ENCODE measurements around the gene MYH10. TPM values are rescaled to one million over a fixed set of nuclear protein-coding genes. Genes with fewer than 3 reads are reported as not detected.
"Not testable (repeated sequence)": the region's sequence is repeated elsewhere in the genome, so short reads cannot be mapped to it uniquely, and the experiment has no call there.

Gene MYH10
- total RNA-seq, 2 donors from 2014 or later: 48.6 to 56.6 TPM

- intact Hi-C loops (cut with DNase I): no loop called here
- no peak overlapping the region for H3K4me3 ChIP-seq
- H3K27me3 ChIP-seq (replicated peaks; ENCODE audit: insufficient read depth): no peaks in the 10 kb centered on the region
- H3K27ac ChIP-seq: no peak overlapping the region
- no peaks in the 10 kb centered on the region for H3K36me3 ChIP-seq
- H3K9me3 ChIP-seq: no peaks in the 10 kb centered on the region
- WGBS: 76% methylated on average over 8 of the region's 8 CpGs
- no peaks in the 10 kb centered on the region for H3K4me1 ChIP-seq (replicated peaks)
- DNase-seq (ENCODE audit: low spot score): no peak
- TF ChIP-seq, protein P1, sequence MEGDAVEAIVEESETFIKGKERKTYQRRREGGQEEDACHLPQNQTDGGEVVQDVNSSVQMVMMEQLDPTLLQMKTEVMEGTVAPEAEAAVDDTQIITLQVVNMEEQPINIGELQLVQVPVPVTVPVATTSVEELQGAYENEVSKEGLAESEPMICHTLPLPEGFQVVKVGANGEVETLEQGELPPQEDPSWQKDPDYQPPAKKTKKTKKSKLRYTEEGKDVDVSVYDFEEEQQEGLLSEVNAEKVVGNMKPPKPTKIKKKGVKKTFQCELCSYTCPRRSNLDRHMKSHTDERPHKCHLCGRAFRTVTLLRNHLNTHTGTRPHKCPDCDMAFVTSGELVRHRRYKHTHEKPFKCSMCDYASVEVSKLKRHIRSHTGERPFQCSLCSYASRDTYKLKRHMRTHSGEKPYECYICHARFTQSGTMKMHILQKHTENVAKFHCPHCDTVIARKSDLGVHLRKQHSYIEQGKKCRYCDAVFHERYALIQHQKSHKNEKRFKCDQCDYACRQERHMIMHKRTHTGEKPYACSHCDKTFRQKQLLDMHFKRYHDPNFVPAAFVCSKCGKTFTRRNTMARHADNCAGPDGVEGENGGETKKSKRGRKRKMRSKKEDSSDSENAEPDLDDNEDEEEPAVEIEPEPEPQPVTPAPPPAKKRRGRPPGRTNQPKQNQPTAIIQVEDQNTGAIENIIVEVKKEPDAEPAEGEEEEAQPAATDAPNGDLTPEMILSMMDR (IDR thresholded peaks at IDR 0.05): no peak
- TF ChIP-seq POLR2AphosphoS5 (IDR thresholded peaks at IDR 0.05) (no peak), POLR2A (IDR thresholded peaks at IDR 0.05) (no peak)
Measured at GRCh38 chr17:8542599-8543502, 87.7 kb downstream of the MYH10 start.

DNA sequence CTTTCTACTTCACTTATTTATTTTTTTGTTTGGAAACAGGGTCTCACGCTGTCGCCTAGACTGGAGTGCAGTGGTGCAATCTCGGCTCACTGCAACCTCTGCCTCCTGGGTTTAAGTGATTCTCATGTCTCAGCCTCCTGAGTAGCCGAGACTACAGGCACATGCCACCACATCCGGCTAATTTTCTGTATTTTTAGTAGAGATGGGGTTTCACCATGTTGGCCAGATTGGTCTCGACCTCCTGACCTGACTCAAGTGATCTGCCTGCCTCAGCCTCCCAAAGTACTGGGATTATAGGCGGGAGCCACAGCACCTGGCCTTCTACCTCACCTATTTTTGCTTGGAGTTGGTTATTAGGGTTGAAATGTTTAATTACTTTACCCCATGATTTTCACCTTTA lies 90.5 kb downstream of the MYH10 start:
- intact Hi-C loops (cut with DNase I); H3K4me3 ChIP-seq; H3K4me1 ChIP-seq (replicated peaks); H3K27me3 ChIP-seq (replicated peaks; ENCODE audit: insufficient read depth); H3K36me3 ChIP-seq; DNase-seq (ENCODE audit: low spot score); H3K9me3 ChIP-seq; H3K27ac ChIP-seq: not testable (repeated sequence)
- 98% methylated on average over 7 of the region's 7 CpGs for WGBS

GRCh38 chr17:8537734-8538133 lies 92.8 kb downstream of the MYH10 start:
- no peaks in the 10 kb centered on the region for H3K36me3 ChIP-seq
- WGBS: 59% methylated on average over 3 of the region's 3 CpGs

GRCh38 chr17:8534498-8535188 lies 95.9 kb downstream of the MYH10 start:
- Histone ChIP-seq H3K36me3 (no peaks in the 10 kb centered on the region), H3K9me3 (no peaks in the 10 kb centered on the region), H3K27me3 (replicated peaks; ENCODE audit: insufficient read depth) (no peaks in the 10 kb centered on the region), H3K4me3 (no peak overlapping the region), H3K4me1 (replicated peaks) (no peaks in the 10 kb centered on the region), H3K27ac (no peak overlapping the region)
- WGBS: 94% methylated on average over 9 of the region's 9 CpGs
- no peak for DNase-seq (ENCODE audit: low spot score)
- no peak for TF ChIP-seq POLR2AphosphoS5 (IDR thresholded peaks at IDR 0.05)
- intact Hi-C loops (cut with DNase I): no loop called here

More at GRCh38 chr17:8537734-8538133, 92.8 kb downstream of the MYH10 start:
- H3K4me3 ChIP-seq: no peak overlapping the region
- no peaks in the 10 kb centered on the region for H3K27me3 ChIP-seq (replicated peaks; ENCODE audit: insufficient read depth)
- no peaks in the 10 kb centered on the region for H3K9me3 ChIP-seq
- TF ChIP-seq POLR2A (IDR thresholded peaks at IDR 0.05) (no peak), POLR2AphosphoS5 (IDR thresholded peaks at IDR 0.05) (no peak)
- TF ChIP-seq, protein P1 (IDR thresholded peaks at IDR 0.05): no peak
- no peak for DNase-seq (ENCODE audit: low spot score)
- H3K4me1 ChIP-seq (replicated peaks): no peaks in the 10 kb centered on the region
- no peak overlapping the region for H3K27ac ChIP-seq
- intact Hi-C loops (cut with DNase I): no loop called here

GRCh38 chr17:8532021-8532420 lies 98.5 kb downstream of the MYH10 start:
- intact Hi-C loops (cut with DNase I): no loop called here
- Histone ChIP-seq H3K9me3 (no peaks in the 10 kb centered on the region), H3K27me3 (replicated peaks; ENCODE audit: insufficient read depth) (no peaks in the 10 kb centered on the region), H3K4me1 (replicated peaks) (no peaks in the 10 kb centered on the region), H3K36me3 (no peaks in the 10 kb centered on the region), H3K27ac (no peak overlapping the region), H3K4me3 (no peak overlapping the region)
- no peak for TF ChIP-seq POLR2A (IDR thresholded peaks at IDR 0.05)
- no peak for TF ChIP-seq POLR2AphosphoS5 (IDR thresholded peaks at IDR 0.05)
- TF ChIP-seq, protein P1 (IDR thresholded peaks at IDR 0.05): no peak
- no peak for DNase-seq (ENCODE audit: low spot score)
- WGBS: 62% methylated on average over 3 of the region's 3 CpGs
